Measurements from ENCODE around the gene EIF4G3.
A peak's percentile ranks its signal among the peaks of the same experiment; 100 is the strongest.

DNA sequence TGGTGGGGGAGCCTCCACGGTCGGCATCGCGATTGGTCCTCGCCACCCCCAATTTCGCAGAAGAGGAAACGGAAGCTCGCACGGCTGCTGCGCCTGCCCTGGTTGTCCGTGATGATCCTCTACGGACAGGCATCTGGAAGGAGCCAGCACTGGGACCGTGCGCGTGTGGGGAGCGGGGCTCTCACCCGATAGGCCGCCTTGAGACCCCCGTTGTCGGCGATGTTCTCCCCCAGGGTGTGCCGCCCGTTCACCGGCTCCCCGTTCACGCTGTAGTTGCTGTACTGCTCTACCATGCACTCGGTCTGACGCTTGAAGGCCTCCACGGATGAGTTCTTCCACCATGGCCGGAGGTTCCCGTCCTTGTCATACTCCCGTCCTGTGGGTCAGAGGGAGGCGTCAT lies 48.4 kb upstream of the EIF4G3 start:
- TF ChIP-seq, protein P1, sequence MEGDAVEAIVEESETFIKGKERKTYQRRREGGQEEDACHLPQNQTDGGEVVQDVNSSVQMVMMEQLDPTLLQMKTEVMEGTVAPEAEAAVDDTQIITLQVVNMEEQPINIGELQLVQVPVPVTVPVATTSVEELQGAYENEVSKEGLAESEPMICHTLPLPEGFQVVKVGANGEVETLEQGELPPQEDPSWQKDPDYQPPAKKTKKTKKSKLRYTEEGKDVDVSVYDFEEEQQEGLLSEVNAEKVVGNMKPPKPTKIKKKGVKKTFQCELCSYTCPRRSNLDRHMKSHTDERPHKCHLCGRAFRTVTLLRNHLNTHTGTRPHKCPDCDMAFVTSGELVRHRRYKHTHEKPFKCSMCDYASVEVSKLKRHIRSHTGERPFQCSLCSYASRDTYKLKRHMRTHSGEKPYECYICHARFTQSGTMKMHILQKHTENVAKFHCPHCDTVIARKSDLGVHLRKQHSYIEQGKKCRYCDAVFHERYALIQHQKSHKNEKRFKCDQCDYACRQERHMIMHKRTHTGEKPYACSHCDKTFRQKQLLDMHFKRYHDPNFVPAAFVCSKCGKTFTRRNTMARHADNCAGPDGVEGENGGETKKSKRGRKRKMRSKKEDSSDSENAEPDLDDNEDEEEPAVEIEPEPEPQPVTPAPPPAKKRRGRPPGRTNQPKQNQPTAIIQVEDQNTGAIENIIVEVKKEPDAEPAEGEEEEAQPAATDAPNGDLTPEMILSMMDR (IDR thresholded peaks at IDR 0.05 in 8 of 11, conservative IDR thresholded peaks at IDR 0.05 in 3 of 11), result no peak
- peak in 2 of 3 donors; percentile 22 to 71 for TF ChIP-seq POLR2AphosphoS5 (IDR thresholded peaks at IDR 0.05)

Data from spleen (tissue), 7 donors.